ENCODE measurements around the gene ATP2B3. TPM values are rescaled to one million over a fixed set of nuclear protein-coding genes. Genes with fewer than 3 reads are reported as not detected.

ATP2B3 gene
- total RNA-seq, 1 donor from 2014 or later: not detected

DNA sequence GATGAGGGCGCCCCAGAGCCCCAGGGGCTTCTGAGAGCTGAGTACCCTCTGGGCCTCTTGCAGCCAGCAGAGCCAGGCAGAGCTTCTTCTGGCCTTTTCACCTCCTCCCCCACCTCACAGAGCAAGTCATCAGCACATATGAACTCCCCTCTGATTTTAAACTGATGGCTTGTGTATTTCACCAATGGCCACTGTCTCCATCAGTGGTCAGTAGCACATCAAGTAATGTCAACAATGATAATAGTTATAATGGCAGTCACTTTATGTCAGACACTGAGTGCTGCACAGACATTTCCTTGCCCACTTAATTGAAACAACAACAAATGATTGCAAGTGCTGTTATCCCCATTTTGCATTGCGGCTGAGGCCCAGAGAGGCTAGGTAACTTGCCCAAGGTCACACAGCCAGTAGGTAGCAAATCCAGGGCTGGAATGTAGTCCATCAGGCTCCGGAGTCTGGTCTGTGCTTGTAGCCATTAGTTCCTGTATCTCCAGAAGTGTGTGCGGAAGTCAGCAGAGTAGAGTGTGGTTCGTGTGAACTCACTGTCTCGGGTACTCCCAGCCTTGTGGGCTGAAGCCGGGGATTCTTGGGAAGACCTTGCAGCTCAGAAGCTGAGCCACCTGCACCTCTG is 3.0 kb downstream of the ATP2B3 start:
- Histone ChIP-seq H3K9me3 (replicated peaks) (no peaks in the 10 kb centered on the region), H3K27ac (replicated peaks) (no peak overlapping the region), H3K4me1 (no peaks in the 10 kb centered on the region), H3K36me3 (no peaks in the 10 kb centered on the region), H3K27me3 (ENCODE audit: low read depth) (peaks cover 75% of the 10 kb centered on the region), H3K4me3 (no peak overlapping the region)
- DNase-seq: no peak
- TF ChIP-seq, protein P1, sequence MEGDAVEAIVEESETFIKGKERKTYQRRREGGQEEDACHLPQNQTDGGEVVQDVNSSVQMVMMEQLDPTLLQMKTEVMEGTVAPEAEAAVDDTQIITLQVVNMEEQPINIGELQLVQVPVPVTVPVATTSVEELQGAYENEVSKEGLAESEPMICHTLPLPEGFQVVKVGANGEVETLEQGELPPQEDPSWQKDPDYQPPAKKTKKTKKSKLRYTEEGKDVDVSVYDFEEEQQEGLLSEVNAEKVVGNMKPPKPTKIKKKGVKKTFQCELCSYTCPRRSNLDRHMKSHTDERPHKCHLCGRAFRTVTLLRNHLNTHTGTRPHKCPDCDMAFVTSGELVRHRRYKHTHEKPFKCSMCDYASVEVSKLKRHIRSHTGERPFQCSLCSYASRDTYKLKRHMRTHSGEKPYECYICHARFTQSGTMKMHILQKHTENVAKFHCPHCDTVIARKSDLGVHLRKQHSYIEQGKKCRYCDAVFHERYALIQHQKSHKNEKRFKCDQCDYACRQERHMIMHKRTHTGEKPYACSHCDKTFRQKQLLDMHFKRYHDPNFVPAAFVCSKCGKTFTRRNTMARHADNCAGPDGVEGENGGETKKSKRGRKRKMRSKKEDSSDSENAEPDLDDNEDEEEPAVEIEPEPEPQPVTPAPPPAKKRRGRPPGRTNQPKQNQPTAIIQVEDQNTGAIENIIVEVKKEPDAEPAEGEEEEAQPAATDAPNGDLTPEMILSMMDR (IDR thresholded peaks at IDR 0.05; ENCODE audit: borderline replicate concordance): no peak
- intact Hi-C loops (cut with micrococcal nuclease): no loop called here

DNA sequence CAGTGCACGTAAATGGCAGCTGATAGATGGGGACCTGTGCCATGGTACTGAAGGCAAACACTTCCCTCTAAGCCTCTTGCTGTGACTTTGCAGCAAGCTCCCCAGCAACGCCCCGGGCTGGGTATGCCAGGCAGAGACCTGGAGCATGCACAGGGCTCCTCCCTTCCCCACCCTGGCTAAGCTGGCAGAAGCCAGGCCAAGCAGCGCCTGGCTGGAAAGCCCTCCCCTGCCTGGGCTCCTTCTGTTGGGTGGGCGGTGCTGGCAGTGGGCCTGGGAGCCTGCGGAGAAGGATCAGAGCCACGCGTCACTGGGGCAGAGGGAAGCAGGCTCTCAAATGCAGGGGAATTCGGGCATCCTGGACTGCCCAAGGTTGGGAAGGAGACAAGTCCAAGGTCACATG is 3.6 kb downstream of the ATP2B3 start:
- Histone ChIP-seq H3K4me3 (no peak overlapping the region), H3K9me3 (replicated peaks) (no peaks in the 10 kb centered on the region), H3K27me3 (ENCODE audit: low read depth) (peaks cover 81% of the 10 kb centered on the region), H3K36me3 (no peaks in the 10 kb centered on the region), H3K4me1 (no peaks in the 10 kb centered on the region), H3K27ac (replicated peaks) (no peak overlapping the region)
- TF ChIP-seq, protein P1 (IDR thresholded peaks at IDR 0.05; ENCODE audit: borderline replicate concordance): no peak
- no peak for DNase-seq
- intact Hi-C loops (cut with micrococcal nuclease): no loop called here

DNA sequence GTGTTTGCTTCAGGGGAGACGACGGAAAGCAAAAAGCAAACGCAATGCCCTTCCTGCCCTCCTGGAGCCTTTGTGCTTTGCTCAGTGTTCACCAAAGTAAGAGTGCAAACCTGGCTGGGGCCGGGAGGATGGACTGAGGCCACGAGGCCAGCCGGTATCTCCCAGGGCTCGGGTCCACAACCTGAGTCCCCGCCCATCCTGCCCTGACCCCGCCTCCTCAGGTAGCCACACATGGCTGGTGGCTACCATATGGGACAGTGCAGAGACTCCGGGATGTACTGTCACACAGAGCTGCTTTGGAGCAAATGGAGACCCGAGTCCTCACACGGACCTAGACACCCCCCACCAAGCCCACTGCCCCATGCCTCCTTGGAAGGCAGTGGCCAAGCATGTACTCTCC is 4.8 kb downstream of the ATP2B3 start:
- DNase-seq: no peak
- TF ChIP-seq, protein P1 (IDR thresholded peaks at IDR 0.05; ENCODE audit: borderline replicate concordance): no peak
- Histone ChIP-seq H3K27ac (replicated peaks) (no peak overlapping the region), H3K4me3 (no peak overlapping the region), H3K4me1 (no peaks in the 10 kb centered on the region), H3K36me3 (no peaks in the 10 kb centered on the region), H3K27me3 (ENCODE audit: low read depth) (peaks cover 82% of the 10 kb centered on the region), H3K9me3 (replicated peaks) (no peaks in the 10 kb centered on the region)
- intact Hi-C loops (cut with micrococcal nuclease): no loop called here

DNA sequence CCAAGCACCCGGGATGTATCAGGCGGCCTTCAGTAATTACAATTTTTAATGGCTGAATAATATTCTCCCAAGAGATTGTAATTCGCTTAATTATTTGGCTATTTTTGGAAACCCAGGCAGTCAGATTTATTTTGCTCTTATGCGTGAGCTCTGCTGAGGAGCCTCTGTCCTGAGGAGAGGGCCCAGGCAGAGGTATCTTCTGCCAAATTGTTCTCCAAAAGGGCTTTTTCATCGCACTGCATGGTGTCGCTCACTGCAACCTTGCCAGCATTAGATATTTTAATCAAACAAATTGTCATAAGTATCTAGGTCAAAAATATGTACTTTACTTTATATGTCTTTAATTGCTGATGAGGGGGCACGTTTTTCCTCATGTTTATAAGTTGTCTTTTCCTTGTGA is 5.8 kb downstream of the ATP2B3 start:
- DNase-seq: no peak
- H3K9me3 ChIP-seq (replicated peaks): no peaks in the 10 kb centered on the region
- H3K4me1 ChIP-seq: no peaks in the 10 kb centered on the region
- H3K27ac ChIP-seq (replicated peaks): no peak overlapping the region
- no peak overlapping the region for H3K4me3 ChIP-seq
- H3K36me3 ChIP-seq: no peaks in the 10 kb centered on the region
- TF ChIP-seq, protein P1 (IDR thresholded peaks at IDR 0.05; ENCODE audit: borderline replicate concordance): no peak
- intact Hi-C loops (cut with micrococcal nuclease): no loop called here
- peaks cover 79% of the 10 kb centered on the region for H3K27me3 ChIP-seq (ENCODE audit: low read depth)

DNA sequence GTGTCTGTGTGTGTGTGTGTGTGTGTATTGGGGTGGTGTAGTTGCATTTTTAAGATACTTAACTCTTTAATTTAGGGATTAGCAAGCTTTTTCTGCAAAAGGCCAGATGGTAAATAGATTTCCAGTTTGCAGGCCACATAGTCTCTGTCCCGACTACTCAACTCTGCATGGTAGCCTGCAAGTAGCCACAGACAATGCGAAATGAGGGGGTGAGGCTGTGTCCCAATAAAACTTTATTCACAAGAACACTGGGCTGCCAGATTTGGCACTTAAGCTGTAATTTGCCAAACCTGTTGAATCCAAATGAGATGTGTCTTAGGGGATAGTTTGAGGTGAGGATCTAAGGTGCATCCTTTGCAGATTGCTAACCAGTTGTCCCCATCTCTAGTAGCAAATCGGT is 6.8 kb downstream of the ATP2B3 start:
- Histone ChIP-seq H3K36me3 (no peaks in the 10 kb centered on the region), H3K27me3 (ENCODE audit: low read depth) (peaks cover 70% of the 10 kb centered on the region), H3K4me3 (no peak overlapping the region), H3K27ac (replicated peaks) (no peak overlapping the region), H3K4me1 (no peaks in the 10 kb centered on the region), H3K9me3 (replicated peaks) (no peaks in the 10 kb centered on the region)
- no peak for DNase-seq
- TF ChIP-seq, protein P1 (IDR thresholded peaks at IDR 0.05; ENCODE audit: borderline replicate concordance): no peak
- intact Hi-C loops (cut with micrococcal nuclease): no loop called here
